Hepatic stellate cell (primary cell): Measurements from ENCODE around the gene ADGRF5.

Experiments
- DNase-seq: peaks from one replicate; pipeline ENCODE4 v3.0.0; 2011; ENCODE audit warnings: low spot score

Gene ADGRF5

DNA sequence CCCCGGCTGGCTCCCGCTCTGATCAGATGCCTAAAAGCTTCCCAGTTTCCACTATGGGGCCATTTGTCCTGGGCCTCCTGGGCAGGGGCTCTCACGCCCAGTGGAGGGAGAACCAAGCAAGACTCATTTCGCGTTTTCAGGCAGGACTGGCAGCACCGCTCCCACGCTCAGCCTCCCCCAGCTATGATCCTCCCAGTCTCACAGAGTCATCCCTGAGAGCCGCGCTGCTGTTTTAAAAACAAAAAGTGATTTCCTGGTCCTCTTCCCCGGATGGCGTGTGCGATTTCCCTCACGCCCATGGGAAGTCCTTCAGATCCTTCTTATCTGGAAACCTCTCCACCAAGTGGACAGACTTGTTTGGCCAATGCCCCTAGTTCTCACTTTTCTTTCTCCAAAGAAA, at the start of gene ADGRF5:
Gene ADGRF5, minus strand, starts transcription at position 208 of the 400 bp plus-strand sequence. CDS start 15,176 bp downstream, outside the sequence.
- DNase-seq: no peak

GRCh38 chr6:46969206-46969605, 47.5 kb upstream of the ADGRF5 start:
- DNase-seq: no peak

- DNase-seq: no peak
These were observed 46.1 kb upstream of the ADGRF5 start for GRCh38 chr6:46967826-46968349.

GRCh38 chr6:46964716-46965519, 43.2 kb upstream of the ADGRF5 start:
- DNase-seq: no peak

- peak; percentile 16 for DNase-seq
These were observed 41.9 kb upstream of the ADGRF5 start for GRCh38 chr6:46963626-46964025.

GRCh38 chr6:46963039-46963438, 41.3 kb upstream of the ADGRF5 start:
- no peak for DNase-seq

GRCh38 chr6:46961711-46962110, 40.0 kb upstream of the ADGRF5 start:
- DNase-seq: no peak

DNA sequence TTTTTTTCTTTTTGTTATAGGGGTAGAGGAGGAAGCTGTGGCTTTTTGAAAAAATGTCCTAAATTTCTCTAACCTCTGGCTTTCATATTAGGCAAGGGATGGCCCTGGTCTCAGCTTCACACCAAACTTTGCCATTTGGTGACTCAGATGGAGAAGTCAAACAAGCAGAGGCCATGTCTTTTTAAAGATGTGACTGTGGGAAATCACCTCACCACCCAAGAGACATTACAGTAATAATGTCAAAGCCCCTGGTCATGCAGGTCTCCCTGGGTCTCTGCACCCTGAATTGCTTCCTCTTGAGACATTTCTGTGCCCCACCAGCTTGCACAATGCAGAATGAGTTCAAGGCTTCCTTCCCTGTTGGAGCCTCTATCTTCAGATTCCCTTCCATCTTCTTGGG, 39.5 kb upstream of the ADGRF5 start:
- no peak for DNase-seq

- no peak for DNase-seq
These were observed 37.7 kb upstream of the ADGRF5 start for GRCh38 chr6:46959419-46959818.

- DNase-seq: no peak
These were observed 34.7 kb upstream of the ADGRF5 start for GRCh38 chr6:46956409-46956808.

GRCh38 chr6:46954837-46955451, 33.2 kb upstream of the ADGRF5 start:
- DNase-seq: no peak

DNA sequence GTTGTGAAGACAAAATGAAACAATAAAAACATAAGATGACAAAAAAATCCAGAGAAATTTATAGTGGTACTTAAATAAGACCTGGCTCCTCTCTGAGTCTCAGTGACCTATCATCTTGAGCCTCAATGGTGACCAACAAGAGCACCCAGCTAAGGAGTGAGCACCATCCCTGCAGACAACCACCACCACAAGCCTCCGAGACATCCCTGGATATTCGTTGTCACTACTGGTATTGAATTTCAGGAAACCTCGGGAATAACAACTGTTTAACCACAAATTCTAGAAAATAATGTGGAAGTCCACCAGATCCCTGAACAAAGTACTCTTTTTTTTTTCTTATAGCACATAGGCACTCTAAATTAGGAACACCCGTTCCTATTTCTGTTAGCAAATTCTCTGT, 32.2 kb upstream of the ADGRF5 start:
- DNase-seq: no peak

- no peak for DNase-seq
These were observed 28.0 kb upstream of the ADGRF5 start for GRCh38 chr6:46949632-46950280.

DNA sequence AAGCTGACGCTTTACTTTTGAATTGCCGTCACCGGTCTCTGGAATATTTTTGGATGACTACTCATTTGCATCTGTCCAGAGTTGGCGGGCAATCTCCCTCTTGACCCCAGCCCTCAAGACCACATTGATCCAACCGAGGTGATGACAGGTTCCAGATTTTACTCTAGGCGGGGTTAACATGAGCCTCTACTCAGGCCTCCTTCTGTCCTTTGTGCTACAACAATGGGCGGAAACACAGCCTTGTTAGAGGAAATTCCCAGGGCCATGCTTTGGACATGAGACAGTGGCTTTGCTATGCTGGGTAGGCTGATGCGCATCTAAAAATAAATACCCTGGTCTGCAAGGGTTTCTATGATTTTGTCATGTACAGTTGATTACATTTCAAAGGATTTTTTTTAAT, 27.0 kb upstream of the ADGRF5 start:
- peak; percentile 21 for DNase-seq

GRCh38 chr6:46947497-46947896, 25.8 kb upstream of the ADGRF5 start:
- no peak for DNase-seq

GRCh38 chr6:46940433-46941226, 18.9 kb upstream of the ADGRF5 start:
- no peak for DNase-seq

DNA sequence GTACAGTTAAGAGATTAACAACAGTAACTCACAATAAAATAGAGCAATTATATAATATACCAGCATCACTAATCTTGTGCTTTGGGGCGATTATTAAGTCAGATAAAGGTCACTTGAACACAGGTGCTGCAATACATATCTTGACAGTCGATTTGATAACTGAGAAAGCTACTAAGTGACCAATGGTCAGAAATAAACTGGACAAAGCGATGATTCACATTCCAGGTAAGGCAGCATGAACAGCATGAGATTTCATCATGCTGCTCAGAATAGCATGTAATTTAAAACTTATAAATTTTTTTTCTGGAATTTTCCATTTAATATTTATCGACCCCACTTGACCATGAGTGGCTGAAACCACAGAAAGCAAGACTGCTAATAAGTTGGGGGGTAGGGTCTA, 15.9 kb upstream of the ADGRF5 start:
- DNase-seq: no peak

DNA sequence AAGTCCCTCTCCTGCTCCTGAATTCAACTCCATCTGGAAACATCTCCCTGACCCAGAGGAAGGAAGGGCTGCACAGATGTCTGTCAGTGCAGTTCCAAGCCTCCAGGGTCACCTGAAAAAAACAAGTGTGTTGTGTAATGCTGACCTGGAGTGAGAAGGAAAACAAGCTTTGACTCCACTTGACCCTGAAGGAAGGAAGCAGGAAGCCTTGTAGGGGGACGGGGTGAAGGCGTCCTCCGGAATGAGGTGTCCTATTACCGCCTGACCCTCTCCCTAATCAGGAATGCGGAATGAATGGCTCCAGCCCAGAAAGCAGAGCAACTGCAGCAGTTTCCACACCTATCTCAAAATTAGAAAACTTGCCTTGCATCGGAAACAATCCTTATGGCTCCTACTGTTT, 13.9 kb upstream of the ADGRF5 start:
- DNase-seq: no peak

GRCh38 chr6:46933751-46934150, 12.0 kb upstream of the ADGRF5 start:
- DNase-seq: no peak

- DNase-seq: no peak
These were observed 11.0 kb upstream of the ADGRF5 start for GRCh38 chr6:46932526-46933319.

DNA sequence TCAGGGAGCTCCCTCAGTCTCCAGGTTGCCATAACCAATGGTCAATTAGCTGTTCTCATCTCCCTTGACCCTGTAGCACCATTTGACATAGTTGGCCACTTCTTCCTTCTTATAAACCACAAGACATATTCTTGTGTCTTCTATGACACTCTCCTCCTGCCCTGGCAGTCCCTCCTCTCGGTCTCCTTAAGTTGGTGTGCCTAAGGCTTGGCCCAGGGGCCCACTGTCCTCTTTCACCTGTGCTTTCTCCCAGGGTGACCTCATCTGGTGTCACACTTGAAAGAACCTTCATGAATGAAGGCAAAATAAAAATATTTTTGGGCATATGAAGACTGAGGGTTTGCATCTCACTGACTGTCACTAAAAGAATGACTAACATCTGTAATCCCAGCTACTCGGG, 9.7 kb upstream of the ADGRF5 start:
- DNase-seq: no peak
